ENCODE measurements around the gene DEDD.

DNA sequence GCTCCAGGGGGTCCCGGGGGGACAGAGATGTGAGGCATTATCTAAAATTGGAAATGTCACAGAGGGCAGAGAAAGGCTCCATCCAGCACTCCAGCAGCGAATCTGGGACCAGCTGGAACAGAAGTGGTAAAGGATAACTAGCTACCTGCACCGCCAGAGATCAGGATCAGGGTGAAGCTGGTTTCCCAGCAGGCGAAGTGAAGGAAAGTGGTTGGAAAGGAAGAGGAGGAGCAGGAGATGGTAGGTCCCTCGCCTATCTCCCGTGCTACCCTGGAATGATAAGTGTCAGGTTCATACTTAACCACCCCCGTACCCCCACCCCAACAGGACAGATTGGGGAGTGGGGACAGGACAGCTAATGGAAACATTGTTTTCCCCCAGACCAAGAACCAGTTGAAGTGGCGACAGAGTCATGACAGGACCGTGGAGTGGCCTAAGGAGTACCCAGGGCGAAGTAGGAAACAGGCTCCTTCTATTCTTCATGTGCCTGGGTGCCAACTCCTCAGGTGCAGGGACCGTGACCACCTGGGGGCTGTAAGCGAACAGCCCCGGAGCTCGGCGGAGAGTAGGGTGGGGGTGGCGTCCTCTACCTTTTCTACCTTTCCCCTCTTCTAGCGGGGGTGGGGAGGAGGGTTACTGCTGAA lies 44.1 kb upstream of the DEDD start:
- TF ChIP-seq EP300 (IDR thresholded peaks at IDR 0.05; ENCODE audit: borderline replicate concordance in 1 of 2, control insufficient read depth in 1 of 2, low read depth in 2 of 2, low read length in 2 of 2), result no peak
- no peak for TF ChIP-seq POLR2A (IDR thresholded peaks at IDR 0.05; ENCODE audit: low read depth, low read length)
- no peak for TF ChIP-seq BMI1 (IDR thresholded peaks at IDR 0.05; ENCODE audit: borderline replicate concordance)
- TF ChIP-seq EZH2 (IDR thresholded peaks at IDR 0.05; ENCODE audit: borderline replicate concordance, control insufficient read depth, low read depth, low read length), result no peak
- TF ChIP-seq NR2C2 (IDR thresholded peaks at IDR 0.05; ENCODE audit: borderline replicate concordance, control insufficient read depth, insufficient read length, low read depth), result no peak
- TF ChIP-seq, protein P1, sequence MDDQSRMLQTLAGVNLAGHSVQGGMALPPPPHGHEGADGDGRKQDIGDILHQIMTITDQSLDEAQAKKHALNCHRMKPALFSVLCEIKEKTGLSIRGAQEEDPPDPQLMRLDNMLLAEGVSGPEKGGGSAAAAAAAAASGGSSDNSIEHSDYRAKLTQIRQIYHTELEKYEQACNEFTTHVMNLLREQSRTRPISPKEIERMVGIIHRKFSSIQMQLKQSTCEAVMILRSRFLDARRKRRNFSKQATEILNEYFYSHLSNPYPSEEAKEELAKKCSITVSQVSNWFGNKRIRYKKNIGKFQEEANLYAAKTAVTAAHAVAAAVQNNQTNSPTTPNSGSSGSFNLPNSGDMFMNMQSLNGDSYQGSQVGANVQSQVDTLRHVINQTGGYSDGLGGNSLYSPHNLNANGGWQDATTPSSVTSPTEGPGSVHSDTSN (IDR thresholded peaks at IDR 0.05; ENCODE audit: insufficient replicate concordance, low read depth, low read length), result no peak
- TF ChIP-seq, protein P2, sequence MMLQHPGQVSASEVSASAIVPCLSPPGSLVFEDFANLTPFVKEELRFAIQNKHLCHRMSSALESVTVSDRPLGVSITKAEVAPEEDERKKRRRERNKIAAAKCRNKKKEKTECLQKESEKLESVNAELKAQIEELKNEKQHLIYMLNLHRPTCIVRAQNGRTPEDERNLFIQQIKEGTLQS (IDR thresholded peaks at IDR 0.05; ENCODE audit: borderline replicate concordance, extremely low read depth, low read depth, low read length), result no peak
- no peak for TF ChIP-seq MXI1 (IDR thresholded peaks at IDR 0.05; ENCODE audit: low read depth, low read length)
- TF ChIP-seq, protein P3, sequence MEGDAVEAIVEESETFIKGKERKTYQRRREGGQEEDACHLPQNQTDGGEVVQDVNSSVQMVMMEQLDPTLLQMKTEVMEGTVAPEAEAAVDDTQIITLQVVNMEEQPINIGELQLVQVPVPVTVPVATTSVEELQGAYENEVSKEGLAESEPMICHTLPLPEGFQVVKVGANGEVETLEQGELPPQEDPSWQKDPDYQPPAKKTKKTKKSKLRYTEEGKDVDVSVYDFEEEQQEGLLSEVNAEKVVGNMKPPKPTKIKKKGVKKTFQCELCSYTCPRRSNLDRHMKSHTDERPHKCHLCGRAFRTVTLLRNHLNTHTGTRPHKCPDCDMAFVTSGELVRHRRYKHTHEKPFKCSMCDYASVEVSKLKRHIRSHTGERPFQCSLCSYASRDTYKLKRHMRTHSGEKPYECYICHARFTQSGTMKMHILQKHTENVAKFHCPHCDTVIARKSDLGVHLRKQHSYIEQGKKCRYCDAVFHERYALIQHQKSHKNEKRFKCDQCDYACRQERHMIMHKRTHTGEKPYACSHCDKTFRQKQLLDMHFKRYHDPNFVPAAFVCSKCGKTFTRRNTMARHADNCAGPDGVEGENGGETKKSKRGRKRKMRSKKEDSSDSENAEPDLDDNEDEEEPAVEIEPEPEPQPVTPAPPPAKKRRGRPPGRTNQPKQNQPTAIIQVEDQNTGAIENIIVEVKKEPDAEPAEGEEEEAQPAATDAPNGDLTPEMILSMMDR (IDR thresholded peaks at IDR 0.05 in 2 of 3, conservative IDR thresholded peaks at IDR 0.05 in 1 of 3; ENCODE audit: control insufficient read depth in 2 of 3, extremely low read depth in 1 of 3, insufficient read depth in 1 of 3, low read depth in 3 of 3, low read length in 3 of 3), result no peak
- no peak for TF ChIP-seq CREB1 (IDR thresholded peaks at IDR 0.05; ENCODE audit: low read depth)
- no peak for TF ChIP-seq JUND (IDR thresholded peaks at IDR 0.05; ENCODE audit: low read depth, low read length)

All from GM12878 (cell line).